Right lobe of liver (tissue), 4 donors: ENCODE measurements around the gene POLE.

Source experiments
- POLR2A ChIP-seq: fragments of 450-650 bp; IDR thresholded peaks from one replicate; pipeline ENCODE4 v1.6.1; 2017; ENCODE audit warnings: antibody characterized with exemption, mild to moderate bottlenecking
- TF ChIP-seq, protein P1 (sequence below), 4 donors: fragments of 200-600 bp in 3 of 4; fragments of 450-650 bp in 1 of 4; IDR thresholded peaks; one replicate each; pipeline versions ENCODE4 v1.5.1 to v1.8.0; 2016 to 2022; ENCODE audit warnings: antibody characterized with exemption in 4 of 4, mild to moderate bottlenecking in 2 of 4
- donor health status: DM: no; HTN: no; CAD: no.
- donor health status: DM: no; HTN: no; CAD: no.
- donor health status: DM: no; HTN: yes; CAD: no.

DNA sequence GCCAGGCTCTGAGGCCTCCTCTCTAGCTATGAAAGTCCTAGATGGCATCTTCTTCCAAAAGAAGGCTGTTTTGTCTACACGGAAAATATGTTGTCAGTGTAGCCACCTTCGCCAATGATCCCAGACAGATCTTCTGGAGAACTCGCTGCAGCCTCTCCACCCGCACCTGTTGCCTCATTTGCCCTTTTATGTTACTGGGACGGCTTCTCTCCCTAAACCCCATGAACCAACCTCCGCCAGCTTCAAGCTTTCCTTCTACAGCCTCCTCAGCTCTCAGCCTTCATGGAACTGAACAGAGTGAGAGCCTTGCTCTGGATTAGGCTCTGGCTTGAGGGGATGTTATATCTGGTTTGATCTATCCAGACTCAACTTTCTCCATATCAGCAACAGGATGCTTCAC, 57.8 kb downstream of the POLE start:
- TF ChIP-seq, protein P1, sequence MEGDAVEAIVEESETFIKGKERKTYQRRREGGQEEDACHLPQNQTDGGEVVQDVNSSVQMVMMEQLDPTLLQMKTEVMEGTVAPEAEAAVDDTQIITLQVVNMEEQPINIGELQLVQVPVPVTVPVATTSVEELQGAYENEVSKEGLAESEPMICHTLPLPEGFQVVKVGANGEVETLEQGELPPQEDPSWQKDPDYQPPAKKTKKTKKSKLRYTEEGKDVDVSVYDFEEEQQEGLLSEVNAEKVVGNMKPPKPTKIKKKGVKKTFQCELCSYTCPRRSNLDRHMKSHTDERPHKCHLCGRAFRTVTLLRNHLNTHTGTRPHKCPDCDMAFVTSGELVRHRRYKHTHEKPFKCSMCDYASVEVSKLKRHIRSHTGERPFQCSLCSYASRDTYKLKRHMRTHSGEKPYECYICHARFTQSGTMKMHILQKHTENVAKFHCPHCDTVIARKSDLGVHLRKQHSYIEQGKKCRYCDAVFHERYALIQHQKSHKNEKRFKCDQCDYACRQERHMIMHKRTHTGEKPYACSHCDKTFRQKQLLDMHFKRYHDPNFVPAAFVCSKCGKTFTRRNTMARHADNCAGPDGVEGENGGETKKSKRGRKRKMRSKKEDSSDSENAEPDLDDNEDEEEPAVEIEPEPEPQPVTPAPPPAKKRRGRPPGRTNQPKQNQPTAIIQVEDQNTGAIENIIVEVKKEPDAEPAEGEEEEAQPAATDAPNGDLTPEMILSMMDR (IDR thresholded peaks at IDR 0.05), result no peak
- no peak for TF ChIP-seq POLR2A
